ENCODE results near the gene IHH. TPM values are rescaled to one million over a fixed set of nuclear protein-coding genes. Genes with fewer than 3 reads are reported as not detected.

The IHH gene
- total and polyA plus RNA-seq, 2 donors (not counting 1 experiment from before 2014, with no cell fraction given), result 0.15 to 0.22 TPM

DNA sequence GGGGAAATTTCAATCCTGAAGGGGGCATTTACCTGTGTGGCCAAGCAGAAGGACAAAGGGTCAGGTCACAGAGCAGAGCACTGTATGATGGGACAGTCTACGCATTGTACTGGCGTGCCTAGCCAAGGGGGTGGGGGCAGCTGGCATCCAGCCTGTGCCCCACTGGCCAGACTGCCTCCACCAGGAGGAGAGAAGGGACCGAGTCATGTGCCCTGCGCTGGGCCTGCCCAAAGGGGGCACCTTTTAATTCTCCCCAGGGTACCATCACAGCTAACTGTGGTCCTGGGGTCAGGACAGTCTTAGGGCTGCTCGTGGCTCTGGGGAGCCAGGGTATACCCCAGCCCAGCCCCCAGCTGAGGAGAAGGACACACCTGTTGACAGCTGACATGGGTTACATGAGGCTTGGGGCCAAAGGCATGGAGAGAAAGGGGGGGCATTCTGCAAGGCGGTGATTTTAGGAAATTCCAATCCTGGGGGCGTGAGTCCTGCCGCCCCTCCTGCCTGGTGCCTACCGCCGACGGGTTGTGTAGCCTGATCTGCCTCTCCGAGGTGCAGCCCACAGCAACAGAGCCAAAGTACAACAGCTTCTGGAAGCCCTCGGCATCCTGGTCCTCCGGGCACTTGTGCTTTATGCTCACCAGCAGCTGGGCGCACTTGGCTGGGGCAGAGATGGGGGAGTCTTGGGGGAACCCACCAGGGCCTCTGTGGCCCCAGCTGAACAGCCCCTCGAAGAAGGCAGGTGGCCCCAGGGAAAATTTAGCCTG lies 30.4 kb downstream of the IHH start:
- Histone ChIP-seq H3K36me3 (replicated peaks in 1 of 2; ENCODE audit: control extremely low read depth in 1 of 2, control insufficient read depth in 1 of 2, extremely low read depth in 1 of 2, insufficient read depth in 2 of 2, low read length in 1 of 2) (no peaks in the 10 kb centered on the region), H3K9ac (ENCODE audit: low read length) (no peak overlapping the region), H3K4me3 (ENCODE audit: control extremely low read depth in 1 of 5, extremely low read depth in 1 of 5, insufficient read depth in 1 of 5, low read depth in 2 of 5, low read length in 4 of 5) (no peak overlapping the region), H3K27ac (ENCODE audit: low read length in 2 of 2) (no peak overlapping the region), H3K79me2 (ENCODE audit: control insufficient read depth, insufficient read depth, low read length) (no peaks in the 10 kb centered on the region), H3K27me3 (replicated peaks in 1 of 4; ENCODE audit: control extremely low read depth in 1 of 4, control insufficient read depth in 3 of 4, insufficient read depth in 4 of 4, low read length in 3 of 4) (peaks cover 0 to 20% (median 3%) of the 10 kb centered on the region in 4 experiments), H3K4me1 (ENCODE audit: control insufficient read depth in 2 of 2, insufficient read depth in 2 of 2, low read length in 2 of 2) (no peaks in the 10 kb centered on the region), H3K4me2 (replicated peaks; ENCODE audit: low read depth, low read length, poor library complexity, severe bottlenecking) (no peak overlapping the region), H2AFZ (ENCODE audit: insufficient read depth, low read depth, low read length, poor library complexity, severe bottlenecking) (no peak overlapping the region), H4K20me1 (ENCODE audit: control insufficient read depth, insufficient read depth, low read length, poor library complexity, severe bottlenecking) (no peaks in the 10 kb centered on the region), H3K9me3 (ENCODE audit: control extremely low read depth in 1 of 3, control insufficient read depth in 2 of 3, insufficient read depth in 1 of 3, low read length in 2 of 3) (peaks cover 0 to 6% (median 0%) of the 10 kb centered on the region in 3 donors)
- Mint-ChIP-seq H3K27me3 (peaks cover 43% of the 10 kb centered on the region), H3K9me3 (ENCODE audit: insufficient read depth) (no peaks in the 10 kb centered on the region), H3K27ac (no peak overlapping the region), H3K4me1 (no peaks in the 10 kb centered on the region), H3K4me3 (no peak overlapping the region)
- DNase-seq (no peak), ATAC-seq (ENCODE audit: low read depth) (no peak)
- ChIA-PET CTCF (interaction anchor here (0.5 to 6.4 kb wide), 29 partner anchors 9 to 499 kb away, joined by 3 to 99 read pairs (median 4); partner anchors contain the start of gene IHH), POLR2A (no interaction called here)
- intact Hi-C loops (cut with micrococcal nuclease), result no loop called here
- TF ChIP-seq EZH2 (IDR thresholded peaks at IDR 0.05; ENCODE audit: borderline replicate concordance, insufficient read depth, low read depth, low read length, poor library complexity, severe bottlenecking), result no peak
- TF ChIP-seq, protein P1, sequence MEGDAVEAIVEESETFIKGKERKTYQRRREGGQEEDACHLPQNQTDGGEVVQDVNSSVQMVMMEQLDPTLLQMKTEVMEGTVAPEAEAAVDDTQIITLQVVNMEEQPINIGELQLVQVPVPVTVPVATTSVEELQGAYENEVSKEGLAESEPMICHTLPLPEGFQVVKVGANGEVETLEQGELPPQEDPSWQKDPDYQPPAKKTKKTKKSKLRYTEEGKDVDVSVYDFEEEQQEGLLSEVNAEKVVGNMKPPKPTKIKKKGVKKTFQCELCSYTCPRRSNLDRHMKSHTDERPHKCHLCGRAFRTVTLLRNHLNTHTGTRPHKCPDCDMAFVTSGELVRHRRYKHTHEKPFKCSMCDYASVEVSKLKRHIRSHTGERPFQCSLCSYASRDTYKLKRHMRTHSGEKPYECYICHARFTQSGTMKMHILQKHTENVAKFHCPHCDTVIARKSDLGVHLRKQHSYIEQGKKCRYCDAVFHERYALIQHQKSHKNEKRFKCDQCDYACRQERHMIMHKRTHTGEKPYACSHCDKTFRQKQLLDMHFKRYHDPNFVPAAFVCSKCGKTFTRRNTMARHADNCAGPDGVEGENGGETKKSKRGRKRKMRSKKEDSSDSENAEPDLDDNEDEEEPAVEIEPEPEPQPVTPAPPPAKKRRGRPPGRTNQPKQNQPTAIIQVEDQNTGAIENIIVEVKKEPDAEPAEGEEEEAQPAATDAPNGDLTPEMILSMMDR (IDR thresholded peaks at IDR 0.05), result no peak
- 90% methylated on average over 14 of the region's 16 CpGs for WGBS (ENCODE audit: insufficient coverage)

DNA sequence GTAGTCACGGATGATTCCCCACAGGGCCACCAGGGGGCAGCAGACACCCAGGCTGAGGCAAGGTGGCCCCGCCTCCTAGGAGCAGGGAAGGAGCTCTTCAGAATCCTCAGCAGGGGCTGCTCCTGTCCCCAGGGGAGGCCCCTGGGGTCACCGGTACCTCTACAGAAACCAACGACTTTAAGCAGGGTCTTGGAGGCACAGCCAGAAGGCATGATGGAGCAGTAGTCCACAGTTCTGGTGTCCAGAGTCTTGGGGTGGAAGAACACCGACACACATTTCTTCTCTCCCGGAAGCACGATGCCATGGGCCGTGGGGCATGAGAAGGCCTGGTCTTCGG lies 30.9 kb downstream of the IHH start:
- Mint-ChIP-seq H3K4me3 (no peak overlapping the region), H3K27ac (no peak overlapping the region), H3K4me1 (no peaks in the 10 kb centered on the region), H3K27me3 (peaks cover 44% of the 10 kb centered on the region), H3K9me3 (ENCODE audit: insufficient read depth) (no peaks in the 10 kb centered on the region)
- ChIA-PET POLR2A (no interaction called here), CTCF (interaction anchor here (0.5 to 6.4 kb wide), 29 partner anchors 9 to 500 kb away, joined by 3 to 99 read pairs (median 4); partner anchors contain the start of gene IHH)
- DNase-seq, result peak; percentile 79
- no peaks in the 10 kb centered on the region for H3K4me1 ChIP-seq (ENCODE audit: control insufficient read depth in 2 of 2, insufficient read depth in 2 of 2, low read length in 2 of 2)
- H2AFZ ChIP-seq (ENCODE audit: insufficient read depth, low read depth, low read length, poor library complexity, severe bottlenecking), result no peak overlapping the region
- H3K27ac ChIP-seq (ENCODE audit: low read length in 2 of 2), result no peak overlapping the region
- no peaks in the 10 kb centered on the region for H4K20me1 ChIP-seq (ENCODE audit: control insufficient read depth, insufficient read depth, low read length, poor library complexity, severe bottlenecking)
- H3K4me3 ChIP-seq (ENCODE audit: control extremely low read depth in 1 of 5, extremely low read depth in 1 of 5, insufficient read depth in 1 of 5, low read depth in 2 of 5, low read length in 4 of 5), result no peak overlapping the region
- WGBS (ENCODE audit: insufficient coverage), result 47% methylated on average over 9 of the region's 9 CpGs
- H3K9ac ChIP-seq (ENCODE audit: low read length), result no peak overlapping the region
- no peak for TF ChIP-seq EZH2 (IDR thresholded peaks at IDR 0.05; ENCODE audit: borderline replicate concordance, insufficient read depth, low read depth, low read length, poor library complexity, severe bottlenecking)
- TF ChIP-seq, protein P1 (IDR thresholded peaks at IDR 0.05), result peak; percentile 99
- peak; percentile 89 for ATAC-seq (ENCODE audit: low read depth)
- H3K9me3 ChIP-seq (ENCODE audit: control extremely low read depth in 1 of 3, control insufficient read depth in 2 of 3, insufficient read depth in 1 of 3, low read length in 2 of 3), result peaks cover 0 to 6% (median 0%) of the 10 kb centered on the region in 3 donors
- peaks cover 0 to 18% (median 2%) of the 10 kb centered on the region in 4 experiments for H3K27me3 ChIP-seq (replicated peaks in 1 of 4; ENCODE audit: control extremely low read depth in 1 of 4, control insufficient read depth in 3 of 4, insufficient read depth in 4 of 4, low read length in 3 of 4)
- intact Hi-C loops (cut with micrococcal nuclease), result loop anchor here (1.0 to 2.0 kb wide), 2 partner anchors 90 to 117 kb away; no protein-coding TSS in a partner anchor
- H3K79me2 ChIP-seq (ENCODE audit: control insufficient read depth, insufficient read depth, low read length), result no peaks in the 10 kb centered on the region
- H3K4me2 ChIP-seq (replicated peaks; ENCODE audit: low read depth, low read length, poor library complexity, severe bottlenecking), result no peak overlapping the region
- no peaks in the 10 kb centered on the region for H3K36me3 ChIP-seq (replicated peaks in 1 of 2; ENCODE audit: control extremely low read depth in 1 of 2, control insufficient read depth in 1 of 2, extremely low read depth in 1 of 2, insufficient read depth in 2 of 2, low read length in 1 of 2)

Measured in B cell (primary cell).